MM.1S (cell line): ENCODE measurements around the gene TRDN.

Experiments
- DNase-seq: peaks from one replicate; pipeline ENCODE4 v3.0.0-alpha.2; 2015
- H2AFZ ChIP-seq: fragments of 300-600 bp; sonication (generic); 2 replicates; pipeline ENCODE4 v1.6.0; 2016; ENCODE audit warnings: antibody characterized with exemption, low read length
- H3F3A ChIP-seq: fragments of 300-600 bp; sonication (generic); 2 replicates; pipeline ENCODE4 v1.6.1; 2016; ENCODE audit warnings: mild to moderate bottlenecking, antibody characterized with exemption, low read length, moderate library complexity, mixed read lengths; ENCODE audit not compliant: insufficient read depth
- H3K27ac ChIP-seq: fragments of 300-600 bp; sonication (generic); 2 replicates; pipeline ENCODE4 v1.5.1; 2016; ENCODE audit warnings: mild to moderate bottlenecking, low read length
- H3K27me3 ChIP-seq: fragments of 300-600 bp; sonication (generic); replicated peaks from 2 replicates; pipeline ENCODE4 v1.6.0; 2016; ENCODE audit warnings: low read length; ENCODE audit not compliant: insufficient read depth
- H3K36me3 ChIP-seq: fragments of 300-600 bp; sonication (generic); replicated peaks from 2 replicates; pipeline ENCODE4 v1.6.1; 2016; ENCODE audit warnings: mild to moderate bottlenecking, low read length, mixed read lengths; ENCODE audit not compliant: insufficient read depth
- H3K4me1 ChIP-seq: fragments of 300-600 bp; sonication (generic); 2 replicates; pipeline ENCODE4 v1.6.1; 2016; ENCODE audit warnings: low read length, mixed read lengths
- H3K4me2 ChIP-seq: fragments of 300-600 bp; sonication (generic); 2 replicates; pipeline ENCODE4 v1.6.0; 2016; ENCODE audit warnings: low read depth, low read length
- H3K4me3 ChIP-seq: fragments of 300-600 bp; sonication (generic); 2 replicates; pipeline ENCODE4 v1.5.1; 2016; ENCODE audit warnings: low read length, mixed read lengths
- H3K79me2 ChIP-seq: fragments of 300-600 bp; sonication (generic); 2 replicates; pipeline ENCODE4 v1.6.1; 2016; ENCODE audit warnings: mixed run types, low read length, mixed read lengths
- H3K9ac ChIP-seq: fragments of 300-600 bp; sonication (generic); 2 replicates; pipeline ENCODE4 v1.6.1; 2016; ENCODE audit warnings: low read length, mixed read lengths
- H3K9me2 ChIP-seq: fragments of 300-600 bp; sonication (generic); replicated peaks from 2 replicates; pipeline ENCODE4 v1.6.1; 2016; ENCODE audit warnings: mild to moderate bottlenecking, low read length, mixed read lengths; ENCODE audit not compliant: insufficient read depth
- H3K9me3 ChIP-seq: fragments of 300-600 bp; sonication (generic); replicated peaks from 2 replicates; pipeline ENCODE4 v1.6.1; 2016; ENCODE audit warnings: mild to moderate bottlenecking, low read length, mixed read lengths; ENCODE audit not compliant: insufficient read depth
- H4K20me1 ChIP-seq: fragments of 300-600 bp; sonication (generic); 2 replicates; pipeline ENCODE4 v1.6.1; 2016; ENCODE audit warnings: mild to moderate bottlenecking, low read length, moderate library complexity, mixed read lengths; ENCODE audit not compliant: insufficient read depth
- EZH2 ChIP-seq: fragments of 300-600 bp; sonication (generic); optimal IDR thresholded peaks from 2 replicates; pipeline ENCODE3; 2017; ENCODE audit warnings: low read depth, mild to moderate bottlenecking, antibody characterized with exemption, low read length, mixed read lengths
- EZH2phosphoT487 ChIP-seq: fragments of 300-600 bp; sonication (generic); IDR thresholded peaks from 2 replicates; pipeline ENCODE4 v1.6.1; 2018; ENCODE audit warnings: antibody characterized with exemption, low read length
- TF ChIP-seq, protein P1 (sequence below): fragments of 300-600 bp; sonication (generic); IDR thresholded peaks from 2 replicates; pipeline ENCODE4 v1.5.1; 2016; ENCODE audit warnings: antibody characterized with exemption, low read length, mixed read lengths

The TRDN gene

DNA sequence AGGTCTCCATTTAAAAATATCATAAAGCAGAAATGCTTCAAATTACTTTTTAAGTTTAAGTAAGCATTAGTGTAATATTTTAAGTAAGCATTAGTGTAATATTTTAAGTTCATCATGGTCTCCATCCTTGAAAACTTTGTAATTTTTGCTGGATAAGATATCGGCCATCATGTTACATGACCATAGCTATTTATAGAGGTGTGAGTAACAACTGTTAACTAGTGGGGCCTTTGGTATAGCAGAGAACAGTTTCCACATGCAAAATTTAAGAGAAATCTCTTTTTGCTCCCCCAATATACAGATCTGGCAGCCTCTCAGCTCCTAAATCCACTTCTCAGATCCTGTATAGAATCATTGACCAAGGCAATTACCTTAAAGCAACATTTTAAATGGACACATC lies 468 bp downstream of the TRDN start:
- Histone ChIP-seq H3K9ac (no peak overlapping the region), H3K4me3 (no peak overlapping the region), H3F3A (no peaks in the 10 kb centered on the region), H2AFZ (no peak overlapping the region), H3K36me3 (no peaks in the 10 kb centered on the region), H3K27ac (no peak overlapping the region), H3K9me2 (no peaks in the 10 kb centered on the region), H3K4me1 (no peaks in the 10 kb centered on the region), H3K79me2 (no peaks in the 10 kb centered on the region), H3K27me3 (no peaks in the 10 kb centered on the region), H3K4me2 (no peak overlapping the region), H3K9me3 (no peaks in the 10 kb centered on the region), H4K20me1 (no peaks in the 10 kb centered on the region)
- no peak for DNase-seq
- TF ChIP-seq EZH2 = no peak
- no peak for TF ChIP-seq EZH2phosphoT487
- TF ChIP-seq, protein P1, sequence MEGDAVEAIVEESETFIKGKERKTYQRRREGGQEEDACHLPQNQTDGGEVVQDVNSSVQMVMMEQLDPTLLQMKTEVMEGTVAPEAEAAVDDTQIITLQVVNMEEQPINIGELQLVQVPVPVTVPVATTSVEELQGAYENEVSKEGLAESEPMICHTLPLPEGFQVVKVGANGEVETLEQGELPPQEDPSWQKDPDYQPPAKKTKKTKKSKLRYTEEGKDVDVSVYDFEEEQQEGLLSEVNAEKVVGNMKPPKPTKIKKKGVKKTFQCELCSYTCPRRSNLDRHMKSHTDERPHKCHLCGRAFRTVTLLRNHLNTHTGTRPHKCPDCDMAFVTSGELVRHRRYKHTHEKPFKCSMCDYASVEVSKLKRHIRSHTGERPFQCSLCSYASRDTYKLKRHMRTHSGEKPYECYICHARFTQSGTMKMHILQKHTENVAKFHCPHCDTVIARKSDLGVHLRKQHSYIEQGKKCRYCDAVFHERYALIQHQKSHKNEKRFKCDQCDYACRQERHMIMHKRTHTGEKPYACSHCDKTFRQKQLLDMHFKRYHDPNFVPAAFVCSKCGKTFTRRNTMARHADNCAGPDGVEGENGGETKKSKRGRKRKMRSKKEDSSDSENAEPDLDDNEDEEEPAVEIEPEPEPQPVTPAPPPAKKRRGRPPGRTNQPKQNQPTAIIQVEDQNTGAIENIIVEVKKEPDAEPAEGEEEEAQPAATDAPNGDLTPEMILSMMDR = no peak

DNA sequence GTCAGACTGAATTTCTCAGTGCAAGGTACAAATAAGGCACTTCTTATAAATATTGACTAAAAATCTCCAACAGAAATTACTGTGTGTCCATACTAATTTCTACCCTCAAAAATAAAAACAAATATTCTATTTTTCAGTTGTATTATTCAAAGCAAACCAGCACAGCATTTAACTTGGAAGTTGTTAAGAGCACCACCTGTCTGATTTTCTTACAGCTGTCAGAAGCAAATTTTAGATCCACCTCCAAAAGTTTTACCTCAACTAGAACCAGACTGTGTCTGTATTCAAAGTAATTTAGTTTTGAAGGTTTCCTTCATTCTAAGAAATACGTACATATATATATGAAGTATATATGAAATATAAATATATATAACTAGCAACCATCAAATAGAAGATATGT lies 1.2 kb downstream of the TRDN start:
- Histone ChIP-seq H3K9ac (no peak overlapping the region), H4K20me1 (no peaks in the 10 kb centered on the region), H3K27ac (no peak overlapping the region), H3K9me2 (no peaks in the 10 kb centered on the region), H3K36me3 (no peaks in the 10 kb centered on the region), H3K4me2 (no peak overlapping the region), H3K79me2 (no peaks in the 10 kb centered on the region), H3K4me3 (no peak overlapping the region), H3K27me3 (no peaks in the 10 kb centered on the region), H3K9me3 (no peaks in the 10 kb centered on the region), H3K4me1 (no peaks in the 10 kb centered on the region), H3F3A (no peaks in the 10 kb centered on the region), H2AFZ (no peak overlapping the region)
- TF ChIP-seq, protein P1 = no peak
- TF ChIP-seq EZH2phosphoT487 (no peak), EZH2 (no peak)
- no peak for DNase-seq

DNA sequence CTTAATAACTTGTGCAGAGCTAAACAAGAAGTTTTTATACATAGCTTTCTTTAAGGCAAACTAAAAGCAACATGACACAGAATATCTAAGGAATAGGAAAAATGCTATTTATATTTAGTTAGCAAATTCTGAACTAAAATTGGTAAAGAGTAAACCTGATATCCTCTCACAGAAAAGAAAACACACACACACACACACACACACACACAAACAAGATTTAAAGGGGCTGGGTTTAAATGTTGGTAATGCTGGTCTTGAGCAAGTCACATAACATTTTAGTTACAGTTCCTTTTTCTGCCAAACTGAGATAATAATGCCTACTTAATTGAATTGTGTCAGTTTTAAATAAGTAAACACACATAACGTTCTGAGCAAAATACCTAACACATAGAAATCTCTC lies 1.6 kb downstream of the TRDN start:
- TF ChIP-seq EZH2 = no peak
- TF ChIP-seq EZH2phosphoT487 = no peak
- TF ChIP-seq, protein P1 = no peak
- H3K27ac ChIP-seq = no peak overlapping the region
- H3K9ac ChIP-seq = no peak overlapping the region
- H3K4me1 ChIP-seq = no peaks in the 10 kb centered on the region
- no peaks in the 10 kb centered on the region for H3K79me2 ChIP-seq
- no peak overlapping the region for H3K4me3 ChIP-seq
- DNase-seq = no peak
- H3K9me2 ChIP-seq = no peaks in the 10 kb centered on the region
- H4K20me1 ChIP-seq = no peaks in the 10 kb centered on the region
- no peaks in the 10 kb centered on the region for H3F3A ChIP-seq
- H3K9me3 ChIP-seq = no peaks in the 10 kb centered on the region
- H3K4me2 ChIP-seq = no peak overlapping the region
- no peak overlapping the region for H2AFZ ChIP-seq
- no peaks in the 10 kb centered on the region for H3K27me3 ChIP-seq
- H3K36me3 ChIP-seq = no peaks in the 10 kb centered on the region
